NCI-H2107 treated with DMSO at 0.1 percent for 48 hours (cell line): Measurements from ENCODE around the gene SCFD2.
"Not testable (repeated sequence)": the region's sequence is repeated elsewhere in the genome, so short reads cannot be mapped to it uniquely, and the experiment has no call there.

Experiments used
- DNase-seq: peaks from one replicate; lab custom pipeline; 2025; ENCODE audit not compliant: unreplicated experiment; lab: John Stamatoyannopoulos, UW

The SCFD2 gene

DNA sequence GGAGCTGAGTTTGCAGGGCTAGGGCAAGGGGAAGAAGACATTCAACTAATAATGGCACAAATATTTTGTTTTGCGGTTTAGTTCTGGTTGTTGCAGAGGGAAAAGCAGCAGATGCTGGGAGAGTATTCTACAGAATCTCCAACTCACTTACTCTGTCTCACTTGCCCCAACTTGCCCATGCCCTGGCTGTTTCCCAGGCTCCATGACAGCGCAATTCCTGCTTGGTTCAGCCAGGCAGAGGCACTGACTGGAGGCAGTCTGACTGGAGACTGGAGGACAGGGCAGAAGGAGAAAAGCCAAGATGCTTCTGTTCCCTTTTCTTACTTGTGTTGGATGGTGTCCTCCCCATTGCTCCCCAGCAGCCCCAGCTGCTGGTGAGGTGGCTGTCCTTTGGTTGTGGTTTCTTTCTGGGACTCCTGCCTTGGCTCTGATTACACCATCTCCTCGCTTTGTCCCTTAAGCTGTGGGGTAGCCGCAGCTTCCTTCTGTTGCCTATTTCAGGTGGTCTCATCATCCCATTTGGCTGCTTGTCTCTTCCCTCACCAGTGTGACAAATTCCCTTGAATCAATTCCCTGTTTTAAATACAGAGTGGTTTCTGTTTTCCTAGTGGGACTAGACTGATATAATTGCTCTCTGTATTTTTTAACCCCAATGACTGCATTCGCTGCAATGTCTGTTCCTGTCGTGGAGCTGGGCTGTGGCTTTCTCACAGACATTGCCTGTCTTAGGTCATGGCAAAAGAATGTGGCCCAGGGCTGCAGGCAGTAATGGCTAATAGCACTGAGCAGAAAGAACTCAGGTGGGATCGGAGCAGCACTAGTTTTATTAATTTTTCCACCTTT lies 527.9 kb downstream of the SCFD2 start:
- no peak for DNase-seq

DNA sequence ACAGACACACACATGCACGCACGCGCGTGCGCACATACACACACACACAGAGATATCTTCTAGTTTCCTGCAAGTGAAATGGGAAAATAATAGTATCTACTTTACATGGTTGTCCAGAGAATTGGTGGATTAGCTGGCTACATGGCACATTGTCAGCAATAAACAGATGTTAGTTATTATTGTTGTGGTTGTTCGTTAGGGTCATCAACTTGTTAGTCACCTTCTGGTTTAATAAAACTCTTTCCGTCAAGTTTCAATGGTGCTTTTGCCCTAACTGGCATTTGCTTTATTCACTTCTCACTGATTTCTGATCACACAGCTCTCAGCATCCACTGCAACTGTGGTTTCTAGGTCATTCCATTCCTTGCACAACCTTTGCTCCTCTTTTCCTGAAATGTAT lies 529.2 kb downstream of the SCFD2 start:
- DNase-seq: no peak

DNA sequence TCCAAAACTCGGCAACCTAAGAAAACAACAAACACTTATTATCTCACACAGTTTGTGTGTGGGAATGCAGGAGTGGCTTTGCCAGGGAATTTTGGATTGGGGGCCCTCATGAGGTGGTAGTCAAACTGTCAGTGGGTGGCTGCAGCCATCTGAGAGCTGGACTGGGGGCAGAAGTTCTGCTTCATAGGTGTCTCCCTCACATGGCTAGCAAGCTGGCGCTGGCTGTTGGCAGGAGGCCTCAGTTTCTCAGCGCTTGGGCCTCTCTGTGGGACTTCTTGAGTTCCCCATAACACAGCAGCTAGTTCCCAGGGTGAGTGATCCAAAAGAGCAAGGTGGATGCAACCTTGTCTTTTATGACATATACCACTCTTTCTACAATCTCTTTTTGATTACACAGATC lies 529.7 kb downstream of the SCFD2 start:
- no peak for DNase-seq

- not testable (repeated sequence) for DNase-seq
Observed at GRCh38 chr4:52834641-52835456, 531.0 kb downstream of the SCFD2 start.

- no peak for DNase-seq
Observed at GRCh38 chr4:52833941-52834525, 531.8 kb downstream of the SCFD2 start.

GRCh38 chr4:52825460-52826090 lies 540.3 kb downstream of the SCFD2 start:
- DNase-seq: no peak

- DNase-seq: no peak
Observed at GRCh38 chr4:52824603-52825459, 541.0 kb downstream of the SCFD2 start.

- DNase-seq: no peak
Observed at GRCh38 chr4:52824270-52824602, 541.6 kb downstream of the SCFD2 start.

- no peak for DNase-seq
Observed at GRCh38 chr4:52823702-52824092, 542.2 kb downstream of the SCFD2 start.
